CD4-positive, alpha-beta T cell treated with Interferon gamma for 1 hour (primary cell): Measurements from ENCODE around the gene HPGDS.
"Not testable (repeated sequence)": the region's sequence is repeated elsewhere in the genome, so short reads cannot be mapped to it uniquely, and the experiment has no call there.

Experiments used
- DNase-seq: peaks from one replicate; pipeline ENCODE4 v3.0.0-alpha.2; 2020

HPGDS gene

DNA sequence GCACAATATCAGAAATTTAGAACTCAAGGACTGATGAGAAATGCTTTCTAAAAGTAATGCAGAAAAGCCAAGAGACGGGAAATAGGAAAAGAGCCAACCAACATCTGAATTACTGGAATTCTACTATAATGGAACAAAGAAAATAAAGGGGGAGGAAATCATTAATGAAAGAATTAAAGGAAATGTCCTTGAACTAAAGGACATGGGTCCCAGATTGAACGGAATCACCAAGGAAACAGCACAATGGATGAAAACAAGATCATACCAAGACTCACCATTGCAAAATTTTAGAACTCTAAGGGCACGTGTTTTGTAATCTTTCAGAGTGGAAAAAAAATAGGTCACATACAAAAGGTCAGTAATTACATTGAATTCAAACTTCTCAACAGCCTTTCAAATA, 35.9 kb downstream of the HPGDS start:
- no peak for DNase-seq

DNA sequence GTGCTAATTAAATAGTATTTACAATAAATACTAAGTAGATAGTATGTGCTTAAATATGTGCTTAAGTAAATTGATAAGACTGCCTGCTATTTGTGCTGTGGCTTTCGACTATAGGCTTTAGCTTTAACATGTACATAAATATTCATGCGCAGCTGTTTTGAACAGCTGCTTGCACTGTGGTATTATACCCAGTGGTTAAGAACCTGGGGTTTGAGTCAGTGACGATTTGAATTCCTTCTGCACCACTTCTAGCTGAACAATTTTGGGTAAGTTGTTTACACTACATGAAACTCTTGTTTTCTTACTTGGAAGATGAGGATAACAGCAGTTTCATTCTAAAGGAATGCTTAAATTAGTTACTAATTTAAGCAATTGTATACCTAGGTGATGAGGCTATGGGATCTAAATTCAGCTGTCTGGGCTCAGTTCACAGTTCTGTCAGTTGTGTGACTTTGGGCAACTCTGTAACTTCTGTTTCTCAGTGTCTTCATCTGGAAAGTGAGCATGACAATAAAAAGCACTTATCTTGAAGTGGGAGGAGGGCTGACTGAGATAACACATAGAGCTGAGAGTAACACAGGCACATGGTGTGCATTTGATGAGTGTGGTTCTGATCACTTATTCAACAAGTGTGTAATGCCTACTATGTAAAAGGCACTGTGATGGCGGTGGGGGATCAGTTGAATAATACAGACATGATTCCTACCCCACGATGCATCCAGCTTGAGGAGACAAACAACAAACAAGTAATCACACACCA, 37.0 kb downstream of the HPGDS start:
- DNase-seq, result no peak

DNA sequence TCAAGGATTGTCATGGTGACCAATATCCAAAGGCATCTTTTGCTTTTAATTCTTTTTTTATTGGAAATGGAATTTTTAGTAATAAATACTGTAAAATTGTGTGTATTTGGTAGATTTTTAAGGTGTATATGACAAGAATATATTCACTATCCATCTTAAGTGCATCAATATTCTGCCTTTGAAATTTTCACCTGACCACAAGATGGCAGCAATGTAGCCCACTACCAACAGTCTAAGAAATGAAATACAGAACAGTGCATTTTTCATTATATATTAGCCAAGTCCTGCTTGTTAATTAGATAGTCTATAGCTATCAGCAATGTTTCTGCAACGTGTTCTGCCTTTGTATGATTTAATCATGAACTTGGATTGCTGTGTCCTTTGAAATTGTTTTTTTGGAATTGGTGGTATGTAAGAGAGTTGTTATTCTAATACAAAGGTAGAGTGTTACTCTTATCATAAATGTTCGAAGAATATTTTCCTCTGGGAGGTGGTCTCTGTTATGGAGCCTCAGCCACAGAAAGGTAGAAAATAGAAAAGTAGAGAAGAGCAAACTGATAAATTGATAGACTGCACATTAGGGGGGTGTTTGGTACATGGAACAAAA, 38.2 kb downstream of the HPGDS start:
- DNase-seq, result no peak

DNA sequence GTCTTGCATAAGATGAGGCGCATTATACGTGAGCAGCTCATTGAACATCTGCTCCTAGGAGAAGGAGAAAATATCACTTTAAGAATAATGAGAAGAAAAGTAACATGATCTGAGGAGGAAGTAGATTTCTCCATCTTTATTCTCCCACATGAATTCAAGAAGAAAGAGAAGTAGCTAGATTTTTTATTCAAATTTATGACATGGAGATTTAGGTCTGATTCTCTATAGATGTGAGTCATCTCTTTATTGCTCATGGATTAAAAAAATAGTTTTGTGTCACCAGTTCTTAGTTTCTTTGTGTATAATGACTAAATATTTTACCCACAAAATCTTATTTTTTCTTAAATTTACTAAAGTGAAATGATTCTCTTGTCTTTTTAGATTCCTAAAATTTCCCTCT, 40.4 kb downstream of the HPGDS start:
- DNase-seq, result no peak

DNA sequence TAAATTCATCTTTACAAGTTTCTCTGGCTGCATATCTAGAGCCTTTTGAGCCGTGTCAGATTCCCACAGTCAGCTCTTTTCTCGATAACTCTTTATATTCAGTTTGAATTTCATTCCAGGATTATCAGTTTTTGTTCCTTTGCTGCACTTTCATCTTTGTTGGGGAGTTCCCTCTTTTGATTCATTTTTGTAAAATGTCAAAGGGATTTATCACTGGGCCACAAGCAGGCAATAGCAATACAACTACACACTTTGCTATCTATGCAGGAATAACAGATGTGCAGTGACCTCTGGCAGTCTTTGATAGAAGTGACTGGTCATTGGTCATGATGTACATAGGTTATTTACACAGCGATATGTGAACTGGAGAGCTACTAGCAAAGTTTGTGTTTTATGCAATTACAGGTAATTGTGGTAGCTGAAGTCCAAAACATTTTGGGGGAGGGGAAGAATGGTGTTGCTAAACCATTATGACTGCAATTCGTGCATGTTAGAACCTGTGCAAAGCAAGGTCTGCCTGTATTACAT, 43.8 kb downstream of the HPGDS start:
- DNase-seq, result no peak

DNA sequence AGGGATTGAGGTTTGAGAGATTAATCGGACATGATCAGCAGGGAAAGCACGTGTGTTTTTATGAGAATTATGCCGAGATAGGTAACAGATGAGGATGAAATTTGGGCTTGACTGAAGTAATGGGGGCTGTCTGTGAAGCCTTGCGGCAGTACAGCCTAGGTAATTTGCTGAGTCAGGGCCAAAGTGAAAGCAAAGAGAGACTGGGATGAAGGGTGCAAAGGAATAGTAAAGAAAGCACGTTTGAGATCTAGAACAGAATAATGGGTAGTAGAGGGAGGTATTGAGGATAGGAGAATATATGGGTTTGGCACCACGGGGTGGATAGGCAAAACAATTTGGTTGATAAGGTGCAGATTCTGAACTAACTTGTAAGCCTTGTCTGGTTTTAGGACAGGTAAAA, 47.2 kb downstream of the HPGDS start:
- not testable (repeated sequence) for DNase-seq

DNA sequence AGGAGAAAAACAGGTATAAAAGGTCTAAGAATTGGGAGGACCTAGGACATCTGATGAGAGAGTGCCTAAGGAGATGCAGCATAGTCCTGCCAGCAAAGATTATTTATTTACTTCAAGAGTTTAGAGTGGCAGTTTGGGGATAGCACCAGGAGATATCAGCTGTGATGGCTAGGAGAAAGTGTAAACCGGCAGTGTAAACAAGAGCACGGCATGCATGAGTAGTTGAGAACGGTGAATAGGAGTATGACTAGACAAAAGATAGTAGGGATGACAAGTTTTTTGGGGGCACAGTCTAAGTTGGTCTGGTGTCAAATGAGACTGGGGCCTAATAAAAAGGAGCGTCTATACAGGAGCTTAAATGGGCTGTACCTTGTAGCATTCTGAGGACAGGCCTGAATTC, 48.7 kb downstream of the HPGDS start:
- DNase-seq, result not testable (repeated sequence)

DNA sequence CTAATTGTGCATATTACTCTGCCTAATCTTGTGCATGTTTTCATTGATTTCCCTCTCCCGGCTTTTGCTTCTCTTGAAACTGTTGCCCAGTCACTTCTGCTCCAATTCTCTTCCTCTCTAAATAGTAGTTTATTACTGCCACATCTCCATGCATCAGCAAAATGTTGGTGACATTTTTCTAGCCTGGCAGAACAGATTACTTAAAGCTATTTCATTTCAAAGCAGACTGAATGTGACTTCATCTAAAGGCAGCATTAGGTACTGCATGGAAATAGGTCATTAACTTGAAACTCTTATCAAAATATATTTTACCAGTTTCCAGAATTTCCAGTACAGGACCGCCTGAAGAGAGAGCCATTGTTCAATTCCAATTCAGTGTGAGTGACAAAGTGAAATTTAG, 52.4 kb downstream of the HPGDS start:
- DNase-seq, result no peak

DNA sequence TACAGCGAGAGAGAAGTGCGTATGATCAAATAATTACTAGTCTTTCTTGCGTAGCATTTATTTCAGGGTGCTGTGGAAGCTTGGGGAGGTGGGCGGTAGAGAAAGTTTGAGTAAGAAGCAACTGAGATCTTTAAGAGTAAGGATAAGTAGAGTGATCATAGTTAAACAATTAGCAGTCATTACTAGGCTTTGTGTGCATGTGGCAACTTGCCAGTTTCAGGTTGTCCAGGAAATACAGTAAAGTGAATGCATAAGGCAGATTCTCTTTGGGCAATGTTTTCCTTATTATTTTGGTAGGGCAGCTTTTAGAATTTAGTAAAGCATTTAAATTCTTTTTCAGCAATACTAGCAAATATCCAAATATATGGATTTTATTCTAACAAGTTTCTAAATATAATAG, 57.0 kb downstream of the HPGDS start:
- no peak for DNase-seq

DNA sequence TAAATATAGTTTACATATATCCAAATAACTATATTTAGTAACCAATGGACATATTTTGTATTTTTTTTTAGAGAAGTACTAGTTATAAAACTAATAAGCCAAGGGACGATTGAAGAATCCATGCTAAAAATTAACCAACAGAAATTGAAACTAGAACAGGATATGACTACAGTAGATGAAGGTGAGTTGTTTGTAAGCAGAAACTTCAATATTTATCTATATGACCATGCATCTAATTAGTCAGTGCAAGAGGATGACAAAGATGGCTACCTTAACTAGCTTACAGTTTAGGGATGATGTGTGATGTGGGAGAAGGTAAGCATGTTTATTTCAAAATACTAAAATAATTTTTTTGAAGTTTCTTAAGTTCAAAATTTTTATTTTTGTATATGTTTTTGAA, 57.7 kb downstream of the HPGDS start:
- no peak for DNase-seq

DNA sequence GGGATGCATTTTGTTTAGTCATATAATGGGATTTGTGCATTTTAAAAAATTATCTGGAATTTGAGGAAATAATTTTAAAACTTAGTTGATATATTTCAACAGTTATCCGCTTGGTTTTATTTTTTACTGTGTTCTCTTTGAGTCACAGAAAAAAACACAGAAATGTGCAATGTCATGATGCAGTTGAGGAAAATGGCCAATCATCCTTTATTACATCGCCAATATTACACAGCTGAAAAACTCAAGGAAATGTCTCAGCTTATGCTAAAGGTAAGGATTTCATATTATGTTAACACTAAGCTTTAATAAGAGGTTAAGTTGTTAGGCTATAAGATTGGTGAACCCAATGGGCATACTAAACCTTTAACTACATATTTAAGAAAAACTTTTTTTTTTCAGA, 63.9 kb downstream of the HPGDS start:
- DNase-seq, result no peak

DNA sequence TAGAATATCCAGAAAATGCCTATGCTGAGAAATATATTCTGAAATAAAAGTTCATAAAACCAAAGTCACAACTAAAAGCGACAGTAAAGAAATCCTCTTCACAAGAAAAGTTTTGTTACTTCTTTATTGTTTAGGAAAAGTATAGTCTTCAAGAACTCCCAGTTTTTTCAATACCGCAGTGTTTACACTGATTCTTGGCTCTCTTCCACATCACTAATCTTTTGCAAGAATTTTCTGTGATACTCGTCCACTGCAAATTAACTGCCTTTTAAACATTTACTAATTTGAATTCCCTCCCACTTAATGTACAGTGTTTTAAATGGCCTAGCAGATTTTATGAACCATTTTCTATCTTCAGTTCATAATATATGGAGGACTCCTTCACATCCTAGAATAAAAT, 65.1 kb downstream of the HPGDS start:
- no peak for DNase-seq

DNA sequence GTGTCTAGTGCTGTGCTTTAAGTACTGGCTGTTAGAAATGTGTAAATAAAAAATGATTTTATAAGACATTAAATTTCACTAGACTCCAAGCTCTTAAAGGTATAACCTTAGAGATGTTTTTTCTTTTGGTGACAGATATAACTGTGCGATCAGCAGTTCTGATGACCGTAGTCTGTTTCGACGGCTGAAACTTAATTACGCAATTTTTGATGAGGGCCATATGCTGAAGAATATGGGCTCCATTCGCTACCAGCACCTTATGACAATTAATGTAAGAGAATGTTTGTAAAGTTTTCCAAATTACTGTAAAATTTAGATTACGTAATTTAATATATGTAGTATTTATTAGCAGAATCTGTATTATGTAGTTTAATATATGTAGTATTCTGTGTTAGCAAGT, 66.4 kb downstream of the HPGDS start:
- no peak for DNase-seq

DNA sequence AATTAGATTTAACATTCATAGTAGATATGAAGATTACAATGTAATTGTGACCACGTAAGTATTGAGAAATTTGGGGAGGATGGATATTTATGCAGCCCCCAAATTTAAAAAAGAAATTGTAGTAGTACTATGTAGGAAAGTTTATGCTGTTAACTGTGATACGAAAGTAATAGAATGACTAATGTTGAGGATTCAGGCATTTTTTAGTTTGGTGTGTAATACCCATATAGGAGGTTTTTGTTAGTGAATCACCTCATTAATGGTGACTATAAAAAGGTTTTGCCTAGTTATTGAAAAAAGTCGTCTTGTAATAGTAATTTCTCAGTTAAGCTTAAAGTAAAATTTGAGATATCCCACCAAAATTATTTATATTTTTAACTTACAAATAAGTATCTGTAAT, 67.7 kb downstream of the HPGDS start:
- DNase-seq, result no peak

DNA sequence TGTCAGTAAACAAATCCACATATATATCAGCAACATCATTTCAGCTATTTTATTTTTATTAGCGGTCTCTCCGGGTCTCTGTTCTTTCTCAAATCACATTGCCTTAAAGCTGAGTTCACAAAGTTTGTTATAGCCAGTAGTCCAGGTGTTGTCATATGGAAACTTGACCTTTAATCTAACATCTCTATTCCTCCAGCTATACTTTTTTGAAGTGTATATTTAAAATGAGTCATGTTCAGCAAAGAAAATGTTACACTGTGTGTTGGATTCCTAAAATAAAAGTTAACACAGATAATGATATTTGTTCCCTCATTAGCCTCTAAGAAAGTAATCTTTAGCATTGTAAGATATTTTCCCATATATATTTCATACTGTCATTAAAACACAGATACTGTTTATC, 71.4 kb downstream of the HPGDS start:
- no peak for DNase-seq

DNA sequence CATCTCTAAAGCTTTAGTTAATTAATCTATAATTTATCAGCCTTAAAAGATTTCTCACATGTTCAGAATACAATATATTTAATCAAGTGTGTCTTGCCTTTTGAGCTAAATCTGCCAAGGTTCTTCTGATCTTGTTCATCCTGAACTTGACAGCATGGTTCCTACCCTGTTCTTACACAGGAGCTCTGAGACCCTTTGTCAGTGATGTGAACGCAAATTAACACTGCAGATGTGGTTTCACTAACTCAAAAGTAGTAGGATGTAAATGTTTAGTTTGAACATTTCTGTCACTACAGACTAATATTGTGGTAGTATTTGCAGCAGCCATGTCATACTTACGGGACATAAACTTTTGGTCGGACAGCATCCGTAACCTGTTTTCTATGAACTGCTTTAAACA, 75.6 kb downstream of the HPGDS start:
- DNase-seq, result no peak

DNA sequence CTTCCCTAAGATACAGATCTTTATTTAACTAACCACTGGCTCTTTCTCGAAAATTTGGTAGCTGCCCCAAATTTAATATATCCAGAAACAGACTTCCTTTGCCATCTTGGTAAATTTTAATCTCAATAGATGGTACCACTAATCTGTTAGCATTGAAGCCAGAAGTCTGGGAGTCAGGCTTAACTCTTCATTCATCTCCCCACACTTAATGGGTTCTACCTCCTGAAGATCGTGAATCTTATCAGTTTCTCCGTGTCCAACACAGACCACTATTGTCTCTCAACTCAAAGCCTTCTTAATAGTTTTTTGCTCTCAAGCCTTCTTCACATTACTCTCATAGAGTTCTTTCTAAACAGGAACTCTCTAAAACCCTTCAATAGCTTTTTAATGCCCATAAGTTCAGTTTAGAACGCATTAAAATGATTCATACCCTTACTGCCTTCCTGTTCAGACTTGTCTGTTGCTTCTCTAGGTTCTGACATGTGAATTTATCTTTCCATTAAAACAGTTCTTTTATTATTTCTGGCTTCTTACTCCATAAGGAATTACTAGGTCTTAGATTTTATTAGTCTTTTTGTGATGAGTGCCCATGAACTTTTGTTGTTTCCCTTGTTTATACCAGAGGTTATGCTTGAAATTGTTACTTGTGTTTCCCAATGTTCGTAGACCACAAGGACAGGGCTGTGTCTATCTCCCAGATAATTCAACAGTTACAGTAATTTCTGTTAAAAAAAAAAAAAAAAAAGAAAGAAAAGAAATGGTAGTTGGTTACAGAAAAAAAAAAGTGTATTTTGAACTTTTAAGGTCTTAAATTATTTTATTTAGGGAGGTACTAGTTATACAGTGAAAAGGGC, 80.2 kb downstream of the HPGDS start:
- no peak for DNase-seq

DNA sequence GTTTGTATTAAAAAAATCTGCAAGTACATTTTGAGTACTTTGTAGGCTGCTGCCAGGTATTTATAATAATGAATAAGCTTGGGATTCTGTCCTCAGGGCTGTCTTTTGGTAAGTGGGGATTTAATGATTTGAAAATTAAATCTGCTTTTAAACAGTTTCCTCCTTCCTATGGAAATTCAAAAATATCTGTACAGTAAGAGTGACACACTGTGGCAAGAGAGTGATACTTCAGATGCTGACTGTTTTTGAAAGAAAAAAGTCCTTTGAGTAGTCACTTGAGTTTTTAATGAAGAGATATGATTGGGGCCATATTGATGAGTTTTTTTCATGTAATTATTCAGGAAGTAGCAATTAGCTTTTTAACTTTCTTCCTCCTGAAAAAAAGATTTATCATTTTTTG, 85.8 kb downstream of the HPGDS start:
- DNase-seq, result no peak

DNA sequence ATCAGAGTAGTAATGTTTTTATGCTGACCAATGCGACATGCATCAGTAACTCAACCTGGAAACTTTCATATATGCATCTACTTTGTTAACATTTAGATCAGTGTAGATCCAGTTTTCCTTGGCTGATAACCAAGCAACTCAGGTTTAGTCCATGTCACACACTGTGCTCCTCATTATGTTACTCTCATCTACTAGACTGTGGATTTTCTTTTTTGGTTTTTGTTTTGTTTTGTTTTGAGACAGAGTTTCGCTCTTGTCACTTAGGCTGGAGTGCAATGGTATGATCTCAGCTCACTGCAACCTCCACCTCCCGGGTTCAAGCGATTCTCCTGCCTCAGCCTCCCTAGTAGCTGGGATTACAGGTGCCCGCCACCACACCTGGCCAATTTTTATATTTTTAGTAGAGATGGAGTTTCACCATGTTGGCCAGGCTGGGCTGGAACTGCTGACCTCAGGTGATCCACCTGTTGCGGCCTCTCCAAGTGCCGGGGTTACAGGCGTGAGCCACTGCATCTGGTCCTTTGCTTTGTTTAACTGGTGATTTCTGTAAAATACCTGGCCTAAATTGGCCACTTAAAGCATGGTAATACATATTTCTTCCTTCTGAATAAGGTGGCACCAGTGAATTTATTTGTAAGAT, 86.4 kb downstream of the HPGDS start:
- DNase-seq, result no peak

DNA sequence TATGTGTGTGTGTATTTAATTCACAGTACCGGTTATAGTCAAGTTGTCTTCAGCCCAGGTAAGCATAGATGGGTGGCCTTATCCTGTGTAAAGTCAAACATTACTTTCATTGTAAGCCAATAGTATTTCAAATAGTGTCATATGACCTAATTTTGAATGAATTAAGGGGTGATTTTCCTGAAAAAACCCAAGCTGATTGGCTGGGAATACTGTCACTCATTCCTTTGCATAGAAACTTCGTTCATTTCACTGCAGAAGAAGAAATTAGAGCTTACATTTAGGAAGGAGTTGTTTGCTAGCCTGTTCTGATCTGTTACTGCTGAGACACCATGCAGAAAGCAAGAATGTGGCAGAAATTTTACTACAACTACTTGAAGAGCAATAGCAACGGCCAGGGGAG, 89.6 kb downstream of the HPGDS start:
- DNase-seq, result no peak

DNA sequence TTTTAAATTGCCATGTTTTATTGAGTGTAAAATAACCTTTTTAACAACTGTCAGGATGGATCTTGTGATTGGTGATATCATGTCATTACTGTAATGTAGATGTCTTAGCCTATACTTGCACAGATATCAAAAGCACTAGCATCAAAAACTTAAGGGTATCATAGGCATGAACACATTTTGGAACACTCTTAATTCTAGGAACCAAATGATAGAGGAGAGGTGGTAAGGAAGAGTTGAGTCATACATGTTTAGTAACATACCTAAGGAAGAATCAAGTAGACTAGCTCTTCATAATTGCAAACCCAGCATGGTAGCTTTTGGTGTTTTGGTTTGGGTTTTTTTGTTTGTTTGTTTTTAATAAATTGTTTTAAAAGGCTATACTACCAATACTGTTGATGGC, 91.5 kb downstream of the HPGDS start:
- no peak for DNase-seq
